ENCODE results near the gene CD8B. TPM values are rescaled to one million over a fixed set of nuclear protein-coding genes. Genes with fewer than 3 reads are reported as not detected.

Gene CD8B
- not detected in 5 replicates for total RNA-seq (2022; extraction: Qiagen RNA extraction; ENCODE audit: low read depth)

DNA sequence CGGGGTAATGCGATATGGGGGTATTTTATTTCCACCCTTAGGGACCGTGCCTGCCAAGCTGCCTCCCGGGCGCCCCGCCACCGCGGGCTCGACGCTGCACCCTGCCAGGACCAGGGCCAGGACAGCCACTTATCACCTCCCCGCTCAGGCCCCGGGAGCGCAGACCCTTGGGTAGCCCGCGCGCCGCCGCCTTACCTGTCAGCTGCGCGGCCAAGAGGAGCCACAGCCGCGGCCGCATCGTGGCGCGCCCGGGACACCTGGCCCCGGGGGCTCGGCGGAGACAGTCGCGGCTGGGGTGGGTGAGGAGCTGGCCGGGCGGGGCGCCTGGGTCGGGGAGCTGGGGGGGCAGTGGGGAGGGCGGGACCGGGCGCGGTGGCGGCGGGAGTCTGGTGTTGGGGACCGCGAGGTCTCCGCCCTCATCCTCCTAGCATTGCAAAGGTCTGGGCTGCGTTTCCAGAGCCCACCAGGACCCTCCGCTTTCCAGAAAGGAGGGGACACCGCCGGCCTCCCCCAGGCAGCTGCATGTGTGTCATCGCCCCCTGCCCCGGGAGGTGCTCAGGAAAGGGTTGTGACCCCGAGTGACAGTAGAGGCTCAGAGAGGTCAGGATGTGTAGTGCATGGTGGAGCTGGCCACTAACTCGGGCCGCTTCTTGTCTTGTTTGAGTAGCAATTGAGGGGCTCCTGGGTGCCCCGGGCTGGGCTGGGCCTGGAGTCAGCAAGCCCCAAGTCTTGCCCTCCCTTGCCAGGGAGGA is at the start of gene CD8B:
TSS of gene CD8B (minus strand) at position 259 of the 752 bp plus-strand sequence. CDS start at position 238, 21 bp downstream.

DNA sequence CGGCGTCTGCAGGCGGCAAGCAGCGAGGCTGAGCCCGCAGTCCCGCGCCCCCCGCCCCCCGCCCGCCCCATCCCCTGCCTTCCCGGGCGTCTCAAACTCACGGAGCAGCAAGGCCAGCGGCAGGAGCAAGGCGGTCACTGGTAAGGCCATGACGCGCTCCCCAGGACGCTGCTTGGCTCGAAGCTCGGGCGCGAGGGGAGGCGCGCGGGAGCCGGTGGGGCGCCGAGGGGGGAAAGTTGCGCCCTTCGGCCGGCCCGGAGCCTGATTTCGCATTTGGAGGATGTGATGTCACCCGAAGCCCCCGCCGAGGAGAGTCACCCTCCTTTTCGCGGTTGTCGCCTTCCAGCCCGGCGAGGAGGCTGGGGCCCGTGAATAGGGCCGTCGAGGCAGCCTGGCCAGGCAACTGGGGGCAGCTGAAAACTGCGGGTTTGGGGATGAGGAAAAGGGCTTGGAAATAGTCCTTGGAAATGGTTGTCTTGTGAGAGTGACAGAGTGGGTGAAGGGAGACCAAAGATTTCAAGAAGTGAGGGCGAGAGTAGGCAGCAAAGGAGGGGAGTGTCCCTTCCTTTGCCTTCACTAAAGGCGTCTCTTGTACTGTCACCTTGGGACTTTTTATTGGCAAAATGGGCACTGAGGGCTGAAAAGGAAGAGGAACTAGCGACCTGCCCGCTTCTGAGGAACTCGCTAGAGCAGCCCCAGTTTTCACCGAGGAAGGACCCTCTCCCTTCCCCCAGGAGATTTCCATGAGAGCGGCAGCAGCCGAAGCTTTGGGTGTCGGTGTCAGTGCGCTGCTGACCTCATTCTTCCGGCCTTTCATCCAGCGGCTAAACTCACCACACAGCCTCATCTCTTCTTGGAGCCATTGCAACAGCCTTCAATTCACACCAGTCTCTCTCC is 70.8 kb downstream of the CD8B start, which contains the start of gene CD8A:
TSS of gene CD8A (minus strand) at position 238 of the 897 bp plus-strand sequence. CDS start at position 150, 88 bp downstream.

Other genes with a start within 250 kb of the CD8B start
- 41.1 to 54.6 TPM (median 51.9 TPM) in 5 replicates for gene RNF103, start 238.0 kb downstream of the CD8B start, total RNA-seq (2022; extraction: Qiagen RNA extraction; ENCODE audit: low read depth)
- 19.6 to 28.9 TPM (median 25.6 TPM) in 5 replicates for gene RMND5A, start 141.6 kb downstream of the CD8B start, total RNA-seq (2022; extraction: Qiagen RNA extraction; ENCODE audit: low read depth)
- gene CD8A, start 71.0 kb downstream of the CD8B start, total RNA-seq (2022; extraction: Qiagen RNA extraction; ENCODE audit: low read depth), result 0.20 to 0.42 TPM (median 0.28 TPM) in 5 replicates
- gene RGPD1, start 80.2 kb upstream of the CD8B start, total RNA-seq (2022; extraction: Qiagen RNA extraction; ENCODE audit: low read depth), result 0.06 to 0.14 TPM (median 0.08 TPM) in 3 of 5 replicates, not detected in the others
- 0.59 to 1.5 TPM (median 0.84 TPM) in 4 of 5 replicates, not detected in the other for gene PLGLB1, start 160.0 kb upstream of the CD8B start, total RNA-seq (2022; extraction: Qiagen RNA extraction; ENCODE audit: low read depth)

All from A549 treated with ZK216348 at 1 μM for 4 hours (cell line).